GM23338 (cell line): ENCODE measurements around the gene ADAM15. TPM values are rescaled to one million over a fixed set of nuclear protein-coding genes. Genes with fewer than 3 reads are reported as not detected.

Experiments used
- polyA plus RNA-seq: library from polyadenylated mRNA; unstranded; fragments of >200 nt; fragmentation: Nextera tagmentation; extraction: Ambion mirVana; gene quantifications from 2 replicates; pipeline ENCODE4 v1.2.1, GENCODE V29; 2016
- total RNA-seq: library from RNA; depleted of rRNA; stranded (reverse); fragments of >200 nt; shearing (Covaris generic); gene quantifications from 2 replicates; pipeline ENCODE4 v1.2.3, GENCODE V29; 2014; rRNA removed

Gene ADAM15
- total and polyA plus RNA-seq, 2 experiments from 2014 or later = 24.2 to 31.1 TPM

Other genes with a start within 250 kb of the ADAM15 start
- 1.9 and 4.0 TPM in 2 replicates for gene KCNN3, start 181.0 kb upstream of the ADAM15 start, total RNA-seq
- 3.0 and 3.1 TPM in 2 replicates for gene KCNN3, start 181.0 kb upstream of the ADAM15 start, polyA plus RNA-seq
- 8.1 and 11.2 TPM in 2 replicates for gene PMVK, start 114.6 kb upstream of the ADAM15 start, total RNA-seq
- 22.2 and 25.0 TPM in 2 replicates for gene PMVK, start 114.6 kb upstream of the ADAM15 start, polyA plus RNA-seq
- gene PBXIP1, start 95.2 kb upstream of the ADAM15 start, total RNA-seq = 29.6 and 31.8 TPM in 2 replicates
- gene PBXIP1, start 95.2 kb upstream of the ADAM15 start, polyA plus RNA-seq = 6.5 and 7.0 TPM in 2 replicates
- 28.7 and 29.0 TPM in 2 replicates for gene PYGO2, start 89.5 kb upstream of the ADAM15 start, total RNA-seq
- 11.0 and 13.2 TPM in 2 replicates for gene PYGO2, start 89.5 kb upstream of the ADAM15 start, polyA plus RNA-seq
- gene SHC1, start 80.6 kb upstream of the ADAM15 start, total RNA-seq = 196 and 211 TPM in 2 replicates
- gene SHC1, start 80.6 kb upstream of the ADAM15 start, polyA plus RNA-seq = 108 and 117 TPM in 2 replicates
- gene CKS1B, start 76.6 kb upstream of the ADAM15 start, total RNA-seq = 296 and 392 TPM in 2 replicates
- 562 and 617 TPM in 2 replicates for gene CKS1B, start 76.6 kb upstream of the ADAM15 start, polyA plus RNA-seq
- 71.4 and 75.0 TPM in 2 replicates for gene FLAD1, start 68.0 kb upstream of the ADAM15 start, total RNA-seq
- gene FLAD1, start 68.0 kb upstream of the ADAM15 start, polyA plus RNA-seq = 72.8 and 74.5 TPM in 2 replicates
- gene LENEP, start 57.7 kb upstream of the ADAM15 start, total RNA-seq = 1.5 and 1.6 TPM in 2 replicates
- not detected in 2 replicates for gene LENEP, start 57.7 kb upstream of the ADAM15 start, polyA plus RNA-seq
- gene ZBTB7B, start 48.5 kb upstream of the ADAM15 start, total RNA-seq = 19.3 and 32.6 TPM in 2 replicates
- gene ZBTB7B, start 48.5 kb upstream of the ADAM15 start, polyA plus RNA-seq = 3.6 TPM in 2 replicates
- gene DCST2, start 17.5 kb upstream of the ADAM15 start, total RNA-seq = not detected in 2 replicates
- 0.28 and 0.78 TPM in 2 replicates for gene DCST2, start 17.5 kb upstream of the ADAM15 start, polyA plus RNA-seq
- gene DCST1, start 17.5 kb upstream of the ADAM15 start, total RNA-seq = not detected in 2 replicates
- not detected in 2 replicates for gene DCST1, start 17.5 kb upstream of the ADAM15 start, polyA plus RNA-seq
- gene EFNA4, start 12.4 kb downstream of the ADAM15 start, total RNA-seq = 22.9 and 25.0 TPM in 2 replicates
- 11.1 and 16.4 TPM in 2 replicates for gene EFNA4, start 12.4 kb downstream of the ADAM15 start, polyA plus RNA-seq
- 13.6 and 14.5 TPM in 2 replicates for gene EFNA3, start 27.5 kb downstream of the ADAM15 start, total RNA-seq
- gene EFNA3, start 27.5 kb downstream of the ADAM15 start, polyA plus RNA-seq = 10.3 and 13.5 TPM in 2 replicates
- gene EFNA1, start 76.6 kb downstream of the ADAM15 start, total RNA-seq = 2.1 and 5.1 TPM in 2 replicates
- 3.2 and 5.1 TPM in 2 replicates for gene EFNA1, start 76.6 kb downstream of the ADAM15 start, polyA plus RNA-seq
- 30.0 and 50.5 TPM in 2 replicates for gene SLC50A1, start 84.5 kb downstream of the ADAM15 start, total RNA-seq
- 63.9 and 65.4 TPM in 2 replicates for gene SLC50A1, start 84.5 kb downstream of the ADAM15 start, polyA plus RNA-seq
- gene DPM3, start 89.2 kb downstream of the ADAM15 start, total RNA-seq = 13.6 and 19.2 TPM in 2 replicates
- gene DPM3, start 89.2 kb downstream of the ADAM15 start, polyA plus RNA-seq = 71.4 and 76.5 TPM in 2 replicates
- gene KRTCAP2, start 122.0 kb downstream of the ADAM15 start, total RNA-seq = 101 and 106 TPM in 2 replicates
- gene KRTCAP2, start 122.0 kb downstream of the ADAM15 start, polyA plus RNA-seq = 579 and 628 TPM in 2 replicates
- 15.4 and 18.8 TPM in 2 replicates for gene TRIM46, start 122.5 kb downstream of the ADAM15 start, total RNA-seq
- 7.4 and 8.1 TPM in 2 replicates for gene TRIM46, start 122.5 kb downstream of the ADAM15 start, polyA plus RNA-seq
- 1.2 and 6.3 TPM in 2 replicates for gene THBS3, start 156.6 kb downstream of the ADAM15 start, total RNA-seq
- 4.3 and 5.0 TPM in 2 replicates for gene THBS3, start 156.6 kb downstream of the ADAM15 start, polyA plus RNA-seq
- gene MTX1, start 157.4 kb downstream of the ADAM15 start, total RNA-seq = 66.7 and 77.7 TPM in 2 replicates
- 106 and 109 TPM in 2 replicates for gene MTX1, start 157.4 kb downstream of the ADAM15 start, polyA plus RNA-seq
- gene ENTREP3, start 204.2 kb downstream of the ADAM15 start, total RNA-seq = 34.7 and 46.3 TPM in 2 replicates
- 18.6 and 19.5 TPM in 2 replicates for gene ENTREP3, start 204.2 kb downstream of the ADAM15 start, polyA plus RNA-seq
- gene SCAMP3, start 211.0 kb downstream of the ADAM15 start, total RNA-seq = 47.2 and 52.5 TPM in 2 replicates
- gene SCAMP3, start 211.0 kb downstream of the ADAM15 start, polyA plus RNA-seq = 38.3 and 50.5 TPM in 2 replicates
- 40.4 and 54.6 TPM in 2 replicates for gene CLK2, start 222.2 kb downstream of the ADAM15 start, total RNA-seq
- 23.9 and 27.2 TPM in 2 replicates for gene CLK2, start 222.2 kb downstream of the ADAM15 start, polyA plus RNA-seq
- gene HCN3, start 226.1 kb downstream of the ADAM15 start, total RNA-seq = 3.5 and 4.9 TPM in 2 replicates
- gene HCN3, start 226.1 kb downstream of the ADAM15 start, polyA plus RNA-seq = 3.4 and 4.6 TPM in 2 replicates